Hematopoietic multipotent progenitor cell treated with erythropoietin and hydrocortisone succinate and interleukin-3 and kit ligand, for 4 days (in vitro differentiated cells): ENCODE measurements around the gene KLF13.
A peak's percentile ranks its signal among the peaks of the same experiment; 100 is the strongest.

ENCODE experiments used
- DNase-seq: peaks from one replicate; pipeline ENCODE4 v3.0.0-alpha.2; 2015

KLF13 gene

DNA sequence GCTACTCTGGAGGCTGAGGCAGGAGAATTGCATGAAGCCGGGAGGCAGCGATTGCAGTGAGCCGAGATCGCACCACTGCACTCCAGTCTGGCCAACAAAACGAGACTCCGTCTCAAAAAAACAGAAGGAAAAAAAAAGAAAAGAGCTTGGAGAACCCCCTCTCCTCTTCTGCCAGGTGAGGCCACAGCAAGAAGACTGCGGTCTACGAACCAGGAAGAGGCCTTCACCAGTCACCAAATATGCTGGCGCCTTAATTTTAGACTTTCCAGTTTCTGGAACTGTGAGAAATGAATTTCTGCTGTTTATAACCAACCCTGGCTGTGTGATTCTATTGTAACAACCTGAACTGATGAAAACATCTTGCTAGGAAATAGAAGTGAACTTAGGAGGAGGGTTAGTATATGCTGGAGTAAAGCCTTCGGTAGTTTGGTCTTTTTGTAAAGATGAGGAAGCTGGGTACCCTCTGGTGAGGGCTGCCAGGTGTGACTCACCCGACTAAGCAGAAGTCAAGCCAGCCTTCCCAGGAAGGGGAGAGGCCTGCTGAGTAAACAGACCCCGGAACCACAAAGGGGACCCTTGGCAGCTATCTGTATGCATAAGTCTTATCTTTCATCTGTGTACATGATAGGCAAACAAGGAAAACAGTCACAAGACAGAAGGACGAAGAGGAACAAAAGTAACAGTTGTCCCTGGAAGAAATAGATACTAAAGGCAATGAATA lies 78.7 kb downstream of the KLF13 start:
- peak; percentile 58 for DNase-seq

GRCh38 chr15:31407376-31407775 lies 80.7 kb downstream of the KLF13 start:
- no peak for DNase-seq

- DNase-seq = no peak
These were observed 81.2 kb downstream of the KLF13 start for GRCh38 chr15:31407851-31408250.

DNA sequence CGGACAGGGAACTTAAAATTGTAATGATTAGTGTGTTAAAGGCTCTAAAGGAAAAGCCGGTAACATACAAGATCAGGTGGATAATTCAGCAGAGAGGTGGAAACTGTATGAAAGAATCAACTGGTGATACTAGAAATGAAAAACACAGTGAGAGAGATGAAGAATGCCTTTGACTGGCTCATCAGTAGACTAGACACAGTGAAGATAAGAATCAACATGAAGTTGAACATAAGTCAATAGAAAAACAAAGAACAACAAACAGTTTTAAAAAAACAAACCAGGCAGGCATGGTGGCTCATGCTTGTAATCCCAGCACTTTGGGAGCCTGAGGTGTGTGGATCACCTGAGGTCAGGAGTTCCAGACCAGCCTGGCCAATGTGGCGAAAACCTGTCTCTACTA lies 82.1 kb downstream of the KLF13 start:
- no peak for DNase-seq

DNA sequence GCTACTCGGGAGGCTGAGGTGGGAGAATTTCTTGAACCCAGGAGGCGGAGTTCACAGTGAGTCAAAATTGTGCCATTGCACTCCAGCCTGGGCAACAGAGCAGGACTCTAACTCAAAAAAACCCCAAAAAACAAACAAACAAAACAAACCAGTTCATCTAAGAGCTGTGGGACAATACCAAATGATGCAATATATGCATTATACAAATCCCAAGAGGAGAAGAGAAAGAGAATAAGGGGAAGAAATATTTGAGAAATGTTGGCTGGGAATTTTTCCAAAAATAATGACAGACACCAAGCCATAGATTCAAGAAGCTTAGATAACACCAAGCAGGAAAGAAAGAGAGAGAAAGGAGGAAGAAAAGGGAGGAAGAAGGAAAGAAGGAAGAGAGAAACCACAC lies 82.5 kb downstream of the KLF13 start:
- DNase-seq = no peak

DNA sequence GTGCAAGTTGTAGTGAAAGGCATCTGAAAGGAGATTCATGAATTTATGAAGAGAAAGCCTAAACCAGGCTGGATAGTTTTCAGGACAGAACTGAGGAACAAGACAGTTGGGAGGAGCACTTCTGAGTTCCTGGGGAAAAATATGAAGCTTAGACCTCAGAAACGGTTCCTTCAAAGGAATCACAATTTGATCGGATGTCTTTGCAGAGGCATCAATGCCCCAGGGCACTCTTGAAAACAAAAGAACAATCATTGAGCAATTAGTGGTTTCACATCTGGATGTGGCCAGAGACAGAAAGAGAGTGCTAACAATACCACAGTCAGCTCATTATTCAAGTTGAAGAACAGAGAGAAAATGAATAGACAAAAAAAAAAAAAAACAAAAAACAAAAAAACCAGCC lies 86.2 kb downstream of the KLF13 start:
- peak; percentile 29 for DNase-seq

DNA sequence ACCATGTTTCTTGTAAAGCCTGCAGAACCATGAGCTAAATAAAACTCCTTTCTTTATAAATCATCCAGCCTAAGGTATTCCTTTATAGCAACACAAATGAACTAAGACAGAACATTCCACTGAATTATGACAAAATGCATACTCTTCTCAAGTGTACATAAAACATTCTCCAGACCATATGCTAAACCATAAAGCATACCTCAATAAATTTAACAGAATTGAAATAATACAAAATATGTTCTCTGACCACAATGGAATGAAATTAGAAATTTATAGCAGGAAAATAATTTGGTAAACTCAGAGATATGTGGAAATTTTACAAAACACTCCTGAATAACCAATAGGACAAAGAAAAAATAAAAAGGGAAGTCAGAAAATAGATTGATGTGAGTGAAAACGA lies 88.6 kb downstream of the KLF13 start:
- no peak for DNase-seq

- no peak for DNase-seq
These were observed 93.2 kb downstream of the KLF13 start for GRCh38 chr15:31419820-31420219.

DNA sequence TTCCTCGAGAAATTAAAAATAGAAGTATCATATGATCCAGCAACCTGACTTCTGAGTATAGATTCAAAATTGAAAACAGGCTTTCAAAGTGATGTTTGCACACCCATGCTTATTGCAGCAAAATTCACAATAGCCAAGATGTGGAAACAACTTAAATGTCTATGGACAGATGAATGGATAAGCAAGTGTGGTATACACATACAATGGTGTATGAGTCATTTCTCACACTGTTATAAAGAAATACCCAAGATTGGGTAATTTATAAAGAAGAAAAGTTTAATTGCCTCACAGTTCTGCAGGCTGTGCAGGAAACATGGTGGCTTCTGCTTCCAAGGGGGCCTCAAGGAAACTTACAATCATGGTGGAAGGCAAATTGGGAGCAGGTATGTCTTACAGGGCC lies 100.8 kb downstream of the KLF13 start:
- DNase-seq = peak; percentile 31
